ENCODE data around the gene COL28A1.
"Not testable (repeated sequence)": the region's sequence is repeated elsewhere in the genome, so short reads cannot be mapped to it uniquely, and the experiment has no call there.

The COL28A1 gene

DNA sequence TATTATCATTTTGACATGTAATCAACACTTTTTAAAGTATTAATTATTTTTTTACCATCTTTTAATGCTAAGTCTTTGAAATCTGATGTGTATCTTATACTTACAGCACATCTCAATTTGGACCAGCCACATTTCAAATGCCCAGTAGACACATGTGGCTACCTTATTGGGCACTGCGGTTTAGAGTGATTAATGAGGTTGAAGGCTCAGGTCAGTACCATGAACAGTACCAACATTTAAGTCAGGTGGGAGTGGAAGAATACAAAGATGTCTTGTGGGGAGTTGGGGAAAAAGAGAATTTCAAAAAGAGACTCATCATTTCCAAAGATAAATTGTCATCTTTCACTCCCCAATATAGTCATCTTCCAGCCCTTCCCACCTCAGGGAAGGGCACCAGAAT, 40.5 kb downstream of the COL28A1 start:
- H3K4me3 Mint-ChIP-seq = no peak overlapping the region
- DNase-seq = no peak
- ATAC-seq (replicated peaks) = no peak
- H3K27me3 Mint-ChIP-seq = peaks cover 0 to 11% of the 10 kb centered on the region in 2 donors
- no peaks in the 10 kb centered on the region for H3K4me1 Mint-ChIP-seq (ENCODE audit: low read depth in 2 of 2)
- H3K27ac Mint-ChIP-seq = no peak overlapping the region
- no peaks in the 10 kb centered on the region for H3K36me3 Mint-ChIP-seq (ENCODE audit: insufficient read depth)
- H3K9me3 Mint-ChIP-seq = no peaks in the 10 kb centered on the region

- Mint-ChIP-seq H3K4me1 (ENCODE audit: low read depth in 2 of 2) (no peaks in the 10 kb centered on the region), H3K36me3 (ENCODE audit: insufficient read depth) (no peaks in the 10 kb centered on the region), H3K27me3 (peaks cover 8% of the 10 kb centered on the region in 2 donors), H3K4me3 (no peak overlapping the region), H3K27ac (no peak overlapping the region), H3K9me3 (no peaks in the 10 kb centered on the region)
- no peak for ATAC-seq (replicated peaks)
- no peak for DNase-seq
Observed at GRCh38 chr7:7491044-7491443, 44.6 kb downstream of the COL28A1 start.

DNA sequence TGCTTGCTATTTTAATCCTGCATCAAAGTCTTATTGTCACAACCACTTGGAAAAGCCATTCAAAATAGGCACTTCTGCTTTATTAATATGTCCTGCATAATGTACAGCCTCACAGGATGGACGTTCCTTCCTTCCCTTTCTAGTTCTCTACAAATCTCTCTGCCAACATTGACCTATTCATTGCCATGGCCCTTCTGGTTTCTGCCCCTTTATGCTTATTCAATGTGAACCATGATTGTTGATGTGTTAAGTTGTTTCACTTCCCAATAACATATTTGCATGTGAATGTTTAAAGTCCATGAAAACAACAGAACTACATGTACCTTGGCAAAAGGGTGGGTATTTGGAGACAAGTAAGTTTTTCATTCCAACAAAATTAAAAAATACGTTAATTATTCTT, 45.7 kb downstream of the COL28A1 start:
- H3K4me1 Mint-ChIP-seq (ENCODE audit: low read depth in 2 of 2) = no peaks in the 10 kb centered on the region
- peaks cover 0 to 8% of the 10 kb centered on the region in 2 donors for H3K27me3 Mint-ChIP-seq
- no peak for ATAC-seq (replicated peaks)
- DNase-seq = no peak
- no peaks in the 10 kb centered on the region for H3K36me3 Mint-ChIP-seq (ENCODE audit: insufficient read depth)
- no peak overlapping the region for H3K27ac Mint-ChIP-seq
- H3K9me3 Mint-ChIP-seq = no peaks in the 10 kb centered on the region
- H3K4me3 Mint-ChIP-seq = no peak overlapping the region

- Mint-ChIP-seq H3K9me3 (no peaks in the 10 kb centered on the region), H3K36me3 (ENCODE audit: insufficient read depth) (no peaks in the 10 kb centered on the region), H3K4me3 (no peak overlapping the region), H3K4me1 (ENCODE audit: low read depth in 2 of 2) (no peaks in the 10 kb centered on the region), H3K27ac (no peak overlapping the region), H3K27me3 (peaks cover 0 to 12% of the 10 kb centered on the region in 2 donors)
- ATAC-seq (replicated peaks) (no peak), DNase-seq (no peak)
Observed at GRCh38 chr7:7489546-7489945, 46.1 kb downstream of the COL28A1 start.

- H3K4me3 Mint-ChIP-seq = no peak overlapping the region
- no peak overlapping the region for H3K27ac Mint-ChIP-seq
- no peak for ATAC-seq (replicated peaks)
- H3K4me1 Mint-ChIP-seq (ENCODE audit: low read depth in 2 of 2) = no peaks in the 10 kb centered on the region
- peaks cover 5 to 14% of the 10 kb centered on the region in 2 donors for H3K27me3 Mint-ChIP-seq
- no peaks in the 10 kb centered on the region for H3K9me3 Mint-ChIP-seq
- no peak for DNase-seq
- H3K36me3 Mint-ChIP-seq (ENCODE audit: insufficient read depth) = no peaks in the 10 kb centered on the region
Observed at GRCh38 chr7:7486362-7486761, 49.3 kb downstream of the COL28A1 start.

DNA sequence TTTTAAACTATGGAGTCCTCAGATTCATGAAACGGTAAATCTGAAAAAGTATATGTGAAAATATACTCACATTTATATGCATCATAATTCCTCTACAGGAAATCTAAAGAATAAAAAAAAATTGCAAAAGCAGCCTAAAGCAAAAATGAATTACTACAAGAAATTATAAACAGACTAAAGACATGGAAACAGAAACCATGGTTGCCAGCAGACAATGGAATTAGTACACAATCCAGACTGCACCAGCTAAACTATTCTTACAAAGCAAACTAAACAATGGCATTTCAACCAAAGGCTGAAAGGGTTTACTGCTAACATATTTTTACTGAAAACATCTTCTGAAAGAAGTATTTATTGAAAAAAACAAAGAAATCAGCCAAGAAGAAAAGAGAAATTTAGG, 51.6 kb downstream of the COL28A1 start:
- no peak for ATAC-seq (replicated peaks)
- Mint-ChIP-seq H3K4me3 (no peak overlapping the region), H3K9me3 (no peaks in the 10 kb centered on the region), H3K27me3 (peaks cover 13 to 14% of the 10 kb centered on the region in 2 donors), H3K36me3 (ENCODE audit: insufficient read depth) (no peaks in the 10 kb centered on the region), H3K27ac (no peak overlapping the region), H3K4me1 (ENCODE audit: low read depth in 2 of 2) (no peaks in the 10 kb centered on the region)
- no peak for DNase-seq

GRCh38 chr7:7481802-7482201, 53.9 kb downstream of the COL28A1 start:
- H3K4me1 Mint-ChIP-seq (ENCODE audit: low read depth in 2 of 2) = no peaks in the 10 kb centered on the region
- no peaks in the 10 kb centered on the region for H3K9me3 Mint-ChIP-seq
- no peak overlapping the region for H3K27ac Mint-ChIP-seq
- H3K4me3 Mint-ChIP-seq = no peak overlapping the region
- H3K36me3 Mint-ChIP-seq (ENCODE audit: insufficient read depth) = no peaks in the 10 kb centered on the region
- DNase-seq = no peak
- no peak for ATAC-seq (replicated peaks)
- H3K27me3 Mint-ChIP-seq = peaks cover 6 to 17% of the 10 kb centered on the region in 2 donors

GRCh38 chr7:7479275-7479805, 56.3 kb downstream of the COL28A1 start:
- no peak overlapping the region for H3K4me3 Mint-ChIP-seq

DNA sequence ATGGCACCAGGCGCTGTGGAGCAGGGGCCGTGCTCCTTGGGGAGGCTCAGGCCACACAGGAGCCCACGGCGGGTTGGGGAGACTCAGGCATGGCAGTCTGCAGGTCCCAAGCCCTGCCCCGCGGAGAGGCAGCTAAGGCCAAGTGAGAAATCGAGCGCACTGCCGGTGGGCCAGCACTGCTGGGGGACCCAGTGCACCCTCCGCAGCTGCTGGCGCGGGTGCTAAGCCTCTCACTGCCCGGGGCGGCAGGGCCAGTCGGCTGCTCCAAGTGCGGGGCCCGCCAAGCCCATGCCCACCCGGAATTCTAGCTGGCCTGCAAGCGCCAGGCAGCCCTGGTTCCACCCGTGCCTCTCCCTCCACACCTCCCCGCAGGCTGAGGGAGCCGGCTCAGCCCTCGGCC, 57.1 kb downstream of the COL28A1 start:
- H3K4me1 Mint-ChIP-seq (ENCODE audit: low read depth in 2 of 2) = no peaks in the 10 kb centered on the region
- ATAC-seq (replicated peaks) (no peak), DNase-seq (no peak)
- H3K4me3 Mint-ChIP-seq = no peak overlapping the region
- H3K9me3 Mint-ChIP-seq = no peaks in the 10 kb centered on the region
- H3K36me3 Mint-ChIP-seq (ENCODE audit: insufficient read depth) = no peaks in the 10 kb centered on the region
- H3K27ac Mint-ChIP-seq = no peak overlapping the region
- H3K27me3 Mint-ChIP-seq = peaks cover 0 to 23% of the 10 kb centered on the region in 2 donors

More at GRCh38 chr7:7479275-7479805, 56.3 kb downstream of the COL28A1 start:
- Mint-ChIP-seq H3K27me3 (peaks cover 0 to 23% of the 10 kb centered on the region in 2 donors), H3K9me3 (no peaks in the 10 kb centered on the region), H3K27ac (no peak overlapping the region), H3K4me1 (ENCODE audit: low read depth in 2 of 2) (no peaks in the 10 kb centered on the region), H3K36me3 (ENCODE audit: insufficient read depth) (no peaks in the 10 kb centered on the region)
- DNase-seq (no peak), ATAC-seq (replicated peaks) (no peak)

GRCh38 chr7:7477641-7478040, 58.0 kb downstream of the COL28A1 start:
- ATAC-seq (replicated peaks); H3K9me3 Mint-ChIP-seq; DNase-seq; H3K27ac Mint-ChIP-seq; H3K4me3 Mint-ChIP-seq; H3K36me3 Mint-ChIP-seq (ENCODE audit: insufficient read depth); H3K4me1 Mint-ChIP-seq (ENCODE audit: low read depth in 2 of 2): not testable (repeated sequence)
- H3K27me3 Mint-ChIP-seq = peaks cover 0 to 21% of the 10 kb centered on the region in 2 donors

GRCh38 chr7:7476381-7476780, 59.3 kb downstream of the COL28A1 start:
- no peak for ATAC-seq (replicated peaks)
- Mint-ChIP-seq H3K27ac (no peak overlapping the region), H3K36me3 (ENCODE audit: insufficient read depth) (no peaks in the 10 kb centered on the region), H3K4me1 (ENCODE audit: low read depth in 2 of 2) (no peaks in the 10 kb centered on the region), H3K9me3 (no peaks in the 10 kb centered on the region), H3K4me3 (no peak overlapping the region), H3K27me3 (peaks cover 0 to 18% of the 10 kb centered on the region in 2 donors)
- no peak for DNase-seq

GRCh38 chr7:7475601-7476000, 60.1 kb downstream of the COL28A1 start:
- Mint-ChIP-seq H3K9me3 (no peaks in the 10 kb centered on the region), H3K4me1 (ENCODE audit: low read depth in 2 of 2) (no peaks in the 10 kb centered on the region), H3K27ac (no peak overlapping the region), H3K27me3 (peaks cover 0 to 18% of the 10 kb centered on the region in 2 donors), H3K4me3 (no peak overlapping the region), H3K36me3 (ENCODE audit: insufficient read depth) (no peaks in the 10 kb centered on the region)
- DNase-seq (no peak), ATAC-seq (replicated peaks) (no peak)

DNA sequence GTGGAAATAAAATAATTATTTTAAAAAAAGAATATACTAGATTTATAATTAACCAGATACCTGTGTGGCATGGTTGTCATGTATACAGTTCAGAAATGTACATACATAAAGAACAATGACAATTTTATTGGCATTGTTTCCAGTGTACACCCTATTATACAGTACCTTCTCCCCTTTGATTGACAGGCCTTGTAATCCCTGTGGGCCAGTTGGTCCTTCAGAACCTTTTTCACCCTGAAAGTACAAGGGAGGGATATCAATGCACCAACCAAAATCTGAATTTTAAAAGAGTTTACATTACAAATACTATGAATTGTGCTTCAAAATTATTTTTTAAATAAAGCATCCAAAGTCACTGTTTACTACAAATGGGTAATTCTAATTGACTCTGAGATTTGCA, 61.2 kb downstream of the COL28A1 start:
- H3K9me3 Mint-ChIP-seq = no peaks in the 10 kb centered on the region
- no peak overlapping the region for H3K4me3 Mint-ChIP-seq
- no peak overlapping the region for H3K27ac Mint-ChIP-seq
- no peaks in the 10 kb centered on the region for H3K36me3 Mint-ChIP-seq (ENCODE audit: insufficient read depth)
- ATAC-seq (replicated peaks) (no peak), DNase-seq (no peak)
- no peaks in the 10 kb centered on the region for H3K4me1 Mint-ChIP-seq (ENCODE audit: low read depth in 2 of 2)
- peaks cover 0 to 10% of the 10 kb centered on the region in 2 donors for H3K27me3 Mint-ChIP-seq

GRCh38 chr7:7464991-7465765, 70.5 kb downstream of the COL28A1 start:
- not testable (repeated sequence) for H3K27ac Mint-ChIP-seq; H3K9me3 Mint-ChIP-seq; H3K4me3 Mint-ChIP-seq; ATAC-seq (replicated peaks); H3K4me1 Mint-ChIP-seq (ENCODE audit: low read depth in 2 of 2); DNase-seq; H3K36me3 Mint-ChIP-seq (ENCODE audit: insufficient read depth)
- peaks cover 8 to 32% of the 10 kb centered on the region in 2 donors for H3K27me3 Mint-ChIP-seq
